Natural killer cell treated with Interleukin-12 subunit alpha and Interleukin-12 subunit beta and Interleukin-15 and Interleukin-18, amount 100 ng/mL, for 72 hours (primary cell): ENCODE data around the gene SCT. TPM values are rescaled to one million over a fixed set of nuclear protein-coding genes. Genes with fewer than 3 reads are reported as not detected.

Experiments used
- ATAC-seq, 2 donors: fragments of 150-1000 bp; cut with Tn5 transposase in 1 of 2; sonication (Bioruptor Pico), chemical (Tn5 transposase) in 1 of 2; 2 replicates each; pipeline ENCODE4 v1.10.0; 2021
- DNase-seq: peaks from one replicate; pipeline ENCODE4 v3.0.0; 2022; ENCODE audit warnings: low spot score
- H3K27ac Mint-ChIP-seq, 2 donors: 1 replicate in 1 of 2; 2 replicates in 1 of 2; pipeline ENCODE4 v1.8.0; 2022; ENCODE audit warnings: mixed read lengths in 2 of 2, mild to moderate bottlenecking in 1 of 2, moderate library complexity in 1 of 2
- H3K27me3 Mint-ChIP-seq, 2 donors: 1 replicate in 1 of 2; 2 replicates in 1 of 2; pipeline ENCODE4 v1.8.0; 2022; ENCODE audit warnings: mixed read lengths in 2 of 2
- H3K36me3 Mint-ChIP-seq: one replicate; pipeline ENCODE4 v1.8.0; 2022; ENCODE audit warnings: mixed read lengths
- H3K4me1 Mint-ChIP-seq, 2 donors: 1 replicate in 1 of 2; 2 replicates in 1 of 2; pipeline ENCODE4 v1.8.0; 2022; ENCODE audit warnings: low read depth in 2 of 2, mixed read lengths in 2 of 2, mild to moderate bottlenecking in 1 of 2
- H3K4me3 Mint-ChIP-seq: one replicate; pipeline ENCODE4 v1.8.0; 2022; ENCODE audit warnings: mixed read lengths
- H3K9me3 Mint-ChIP-seq: 2 replicates; pipeline ENCODE4 v1.8.0; 2022; ENCODE audit warnings: mixed read lengths
- total RNA-seq, 2 donors: library from RNA; stranded (reverse); gene quantifications; one replicate each; pipeline ENCODE4 v1.2.3, GENCODE V29; 2022

Gene SCT
- total RNA-seq = not detected

GRCh38 chr11:626475-627307 is at the start of gene SCT:
TSS of gene SCT (minus strand) at chr11:627181. CDS start at chr11:627143, 38 bp downstream.
- peaks cover 21 to 23% of the 10 kb centered on the region in 2 donors for H3K4me1 Mint-ChIP-seq
- peaks cover 5% of the 10 kb centered on the region for H3K36me3 Mint-ChIP-seq
- H3K9me3 Mint-ChIP-seq = no peaks in the 10 kb centered on the region
- DNase-seq (no peak), ATAC-seq (no peak)
- H3K27me3 Mint-ChIP-seq = peaks cover 15 to 19% of the 10 kb centered on the region in 2 donors
- peak within 1 kb of the TSS in 1 of 2 donors; percentile 22 for H3K27ac Mint-ChIP-seq
- H3K4me3 Mint-ChIP-seq = peak within 1 kb of the TSS; percentile 72

- H3K27ac Mint-ChIP-seq = no peak overlapping the region
- H3K9me3 Mint-ChIP-seq = no peaks in the 10 kb centered on the region
- no peak overlapping the region for H3K4me3 Mint-ChIP-seq
- DNase-seq (no peak), ATAC-seq (no peak)
- H3K27me3 Mint-ChIP-seq = no peaks in the 10 kb centered on the region
- H3K36me3 Mint-ChIP-seq = peaks cover 17% of the 10 kb centered on the region
- peaks cover 0 to 3% of the 10 kb centered on the region in 2 donors for H3K4me1 Mint-ChIP-seq
These were observed 47.4 kb upstream of the SCT start for GRCh38 chr11:674406-674805.

GRCh38 chr11:673866-674265 is 46.9 kb upstream of the SCT start:
- Mint-ChIP-seq H3K4me1 (peaks cover 0 to 3% of the 10 kb centered on the region in 2 donors), H3K4me3 (no peak overlapping the region), H3K9me3 (no peaks in the 10 kb centered on the region), H3K27me3 (no peaks in the 10 kb centered on the region), H3K27ac (no peak overlapping the region), H3K36me3 (peaks cover 17% of the 10 kb centered on the region)
- DNase-seq (no peak), ATAC-seq (no peak)

- no peaks in the 10 kb centered on the region for H3K9me3 Mint-ChIP-seq
- H3K4me3 Mint-ChIP-seq = no peak overlapping the region
- no peaks in the 10 kb centered on the region for H3K4me1 Mint-ChIP-seq
- no peak overlapping the region for H3K27ac Mint-ChIP-seq
- ATAC-seq = no peak
- no peak for DNase-seq
- no peaks in the 10 kb centered on the region for H3K36me3 Mint-ChIP-seq
- H3K27me3 Mint-ChIP-seq = no peaks in the 10 kb centered on the region
These were observed 38.8 kb upstream of the SCT start for GRCh38 chr11:665704-666281.

GRCh38 chr11:665062-665703 is 38.2 kb upstream of the SCT start:
- H3K4me3 Mint-ChIP-seq = no peak overlapping the region
- ATAC-seq (no peak), DNase-seq (no peak)
- H3K36me3 Mint-ChIP-seq = no peaks in the 10 kb centered on the region
- H3K9me3 Mint-ChIP-seq = no peaks in the 10 kb centered on the region
- no peaks in the 10 kb centered on the region for H3K27me3 Mint-ChIP-seq
- no peaks in the 10 kb centered on the region for H3K4me1 Mint-ChIP-seq
- H3K27ac Mint-ChIP-seq = no peak overlapping the region

- Mint-ChIP-seq H3K9me3 (no peaks in the 10 kb centered on the region), H3K36me3 (no peaks in the 10 kb centered on the region), H3K4me3 (no peak overlapping the region), H3K4me1 (no peaks in the 10 kb centered on the region), H3K27ac (no peak overlapping the region), H3K27me3 (no peaks in the 10 kb centered on the region)
- ATAC-seq (peak; percentile 61 to 74), DNase-seq (no peak)
These were observed 35.8 kb upstream of the SCT start for GRCh38 chr11:662689-663274.

GRCh38 chr11:660681-661444 is 33.9 kb upstream of the SCT start:
- H3K9me3 Mint-ChIP-seq = no peaks in the 10 kb centered on the region
- peak; percentile 57 for DNase-seq
- no peak overlapping the region for H3K27ac Mint-ChIP-seq
- H3K36me3 Mint-ChIP-seq = no peaks in the 10 kb centered on the region
- H3K4me1 Mint-ChIP-seq = no peaks in the 10 kb centered on the region
- H3K4me3 Mint-ChIP-seq = no peak overlapping the region
- H3K27me3 Mint-ChIP-seq = no peaks in the 10 kb centered on the region
- no peak for ATAC-seq

- no peaks in the 10 kb centered on the region for H3K27me3 Mint-ChIP-seq
- no peak for ATAC-seq
- no peak overlapping the region for H3K4me3 Mint-ChIP-seq
- H3K27ac Mint-ChIP-seq = no peak overlapping the region
- H3K36me3 Mint-ChIP-seq = no peaks in the 10 kb centered on the region
- no peaks in the 10 kb centered on the region for H3K4me1 Mint-ChIP-seq
- no peaks in the 10 kb centered on the region for H3K9me3 Mint-ChIP-seq
- DNase-seq = peak; percentile 56
These were observed 33.3 kb upstream of the SCT start for GRCh38 chr11:660281-660680.

- H3K27me3 Mint-ChIP-seq = no peaks in the 10 kb centered on the region
- H3K4me3 Mint-ChIP-seq = no peak overlapping the region
- DNase-seq = peak; percentile 53
These were observed 32.6 kb upstream of the SCT start for GRCh38 chr11:659532-660085.

GRCh38 chr11:657691-658126 is 30.7 kb upstream of the SCT start:
- Mint-ChIP-seq H3K9me3 (no peaks in the 10 kb centered on the region), H3K36me3 (no peaks in the 10 kb centered on the region), H3K27ac (no peak overlapping the region), H3K27me3 (no peaks in the 10 kb centered on the region), H3K4me1 (no peaks in the 10 kb centered on the region), H3K4me3 (no peak overlapping the region)
- DNase-seq = no peak
- no peak for ATAC-seq

More at GRCh38 chr11:659532-660085, 32.6 kb upstream of the SCT start:
- Mint-ChIP-seq H3K4me1 (no peaks in the 10 kb centered on the region), H3K36me3 (no peaks in the 10 kb centered on the region), H3K27ac (no peak overlapping the region), H3K9me3 (no peaks in the 10 kb centered on the region)
- ATAC-seq = no peak

GRCh38 chr11:656866-657265 is 29.9 kb upstream of the SCT start:
- Mint-ChIP-seq H3K36me3 (no peaks in the 10 kb centered on the region), H3K27me3 (no peaks in the 10 kb centered on the region), H3K4me1 (no peaks in the 10 kb centered on the region), H3K4me3 (no peak overlapping the region), H3K9me3 (no peaks in the 10 kb centered on the region), H3K27ac (no peak overlapping the region)
- DNase-seq (no peak), ATAC-seq (no peak)

- peak in 1 of 2 donors; percentile 33 for ATAC-seq
- H3K27ac Mint-ChIP-seq = no peak overlapping the region
These were observed 29.4 kb upstream of the SCT start for GRCh38 chr11:656426-656825.

More at GRCh38 chr11:656426-656825, 29.4 kb upstream of the SCT start:
- DNase-seq = no peak
- no peak overlapping the region for H3K4me3 Mint-ChIP-seq
- no peaks in the 10 kb centered on the region for H3K9me3 Mint-ChIP-seq
- H3K4me1 Mint-ChIP-seq = no peaks in the 10 kb centered on the region
- H3K27me3 Mint-ChIP-seq = no peaks in the 10 kb centered on the region
- no peaks in the 10 kb centered on the region for H3K36me3 Mint-ChIP-seq
